K562 (cell line): Measurements from ENCODE around the gene DIS3L2. TPM values are rescaled to one million over a fixed set of nuclear protein-coding genes. Genes with fewer than 3 reads are reported as not detected.

ENCODE experiments used
- ATAC-seq: fragments of 200-7000 bp; cut with Tn5 transposase; 3 replicates; pipeline ENCODE4 v1.9.1; 2020; ENCODE audit warnings: moderate library complexity
- BruUV-seq: library from RNA; stranded (reverse); fragments of 400-500 nt; replicated peaks from 2 replicates; lab custom pipeline; 2021; lab: Mats Ljungman, UMichigan
- CTCF ChIA-PET: fragments of 300-600 bp; formaldehyde crosslinking; extraction: SDS; loops from one replicate; lab custom pipeline; 2021; ENCODE audit warnings: low intra/inter-chr PET ratio; lab: Yijun Ruan, JAX
- POLR2A ChIA-PET: fragments of 300-600, 350-650 bp; sonication (Branson Sonifier 250); formaldehyde crosslinking; extraction: SDS; loops from one replicate; lab custom pipeline; 2021; ENCODE audit warnings: antibody characterized with exemption, inconsistent platforms; lab: Yijun Ruan, JAX
- DNase-seq, 4 experiments: peaks; one replicate each; pipeline versions ENCODE4 v3.0.0 to v3.0.0-alpha.2; 2011 to 2018; ENCODE audit warnings: low spot score in 3 of 4, mixed read lengths in 3 of 4; ENCODE audit errors: extremely low read depth in 1 of 4
- FAIRE-seq: peaks from 2 replicates; lab custom pipeline; 2011; peaks lifted over from hg19 to GRCh38; lab: Jason Lieb, UNC
- H2AFZ ChIP-seq: 2 replicates; pipeline ENCODE4 v1.6.0; 2011; ENCODE audit warnings: low read depth, low read length, control low read depth, inconsistent platforms
- H3K27ac ChIP-seq: fragments of 200-600 bp; 3 replicates; pipeline ENCODE4 v1.8.0; 2011; ENCODE audit warnings: low read depth, mild to moderate bottlenecking, control low read depth, inconsistent platforms, low read length, moderate library complexity, mixed read lengths; ENCODE audit errors: extremely low read depth
- H3K27me3 ChIP-seq, 2 experiments: fragments of 300-600 bp in 1 of 2; 2 replicates in 1 of 2; 3 replicates in 1 of 2; pipeline versions ENCODE4 v1.6.0 to v1.8.0; 2011; ENCODE audit warnings: inconsistent platforms in 2 of 2, low read length in 2 of 2, mild to moderate bottlenecking in 1 of 2, mixed read lengths in 1 of 2, moderate library complexity in 1 of 2; ENCODE audit not compliant: control insufficient read depth in 2 of 2, insufficient read depth in 2 of 2
- H3K36me3 ChIP-seq: fragments of 300-600 bp; 3 replicates; pipeline ENCODE4 v1.8.0; 2011; ENCODE audit warnings: mild to moderate bottlenecking, low read length, inconsistent platforms; ENCODE audit not compliant: control insufficient read depth, insufficient read depth
- H3K4me1 ChIP-seq, 2 experiments: fragments of 200-600 bp in 1 of 2; replicated peaks in 1 of 2; 2 replicates in 1 of 2; 3 replicates in 1 of 2; pipeline versions ENCODE4 v1.5.1 to v1.8.0; 2011; ENCODE audit warnings: inconsistent platforms in 2 of 2, low read length in 2 of 2, mild to moderate bottlenecking in 1 of 2, mixed read lengths in 1 of 2, moderate library complexity in 1 of 2; ENCODE audit not compliant: control insufficient read depth in 2 of 2, insufficient read depth in 2 of 2
- H3K4me2 ChIP-seq: 2 replicates; pipeline ENCODE4 v1.6.1; 2011; ENCODE audit warnings: low read length, control low read depth, inconsistent platforms, mixed read lengths; ENCODE audit not compliant: insufficient read depth
- H3K4me3 ChIP-seq: fragments of 200-600 bp; sonication (generic), shearing (Covaris generic); 2 replicates; pipeline ENCODE4 v1.5.1; 2016; ENCODE audit warnings: control low read depth, inconsistent platforms
- H3K79me2 ChIP-seq: fragments of 200-600 bp; 3 replicates; pipeline ENCODE4 v1.8.0; 2011; ENCODE audit warnings: low read length, inconsistent platforms; ENCODE audit not compliant: control insufficient read depth, insufficient read depth
- H3K9ac ChIP-seq, 2 experiments: 2 replicates each; pipeline versions ENCODE4 v1.6.0 to v1.6.1; 2011; ENCODE audit warnings: low read depth in 2 of 2, low read length in 2 of 2, control low read depth in 1 of 2, inconsistent platforms in 1 of 2, mild to moderate bottlenecking in 1 of 2, mixed read lengths in 1 of 2; ENCODE audit not compliant: insufficient read depth in 1 of 2
- H3K9me1 ChIP-seq: one replicate; pipeline ENCODE4 v1.6.0; 2011; ENCODE audit warnings: inconsistent platforms, mild to moderate bottlenecking, low read length, moderate library complexity; ENCODE audit not compliant: control insufficient read depth, insufficient read depth
- H3K9me3 ChIP-seq: replicated peaks from 2 replicates; pipeline ENCODE4 v1.5.1; 2011; ENCODE audit warnings: low read depth, low read length, inconsistent platforms; ENCODE audit not compliant: control insufficient read depth, insufficient read depth
- H4K20me1 ChIP-seq: replicated peaks from 2 replicates; pipeline ENCODE4 v1.6.1; 2011; ENCODE audit warnings: low read length, inconsistent platforms, mixed read lengths; ENCODE audit not compliant: control insufficient read depth, insufficient read depth
- DIDO1 ChIP-seq: fragments of 450-650 bp; IDR thresholded peaks from 2 replicates; pipeline ENCODE4 v1.6.1; 2016; ENCODE audit warnings: low read depth, missing biosample characterization, missing genetic modification characterization
- ZNF311 ChIP-seq: fragments of 250-450 bp; sonication (Bioruptor Pico); IDR thresholded peaks from 2 replicates; pipeline ENCODE4 v1.4.0; 2020; ENCODE audit warnings: mild to moderate bottlenecking, moderate library complexity
- WGBS: fragments of 100-300 bp; shearing (Covaris generic); methylation state at CpG from one replicate; pipeline ENCODE4 v1.1.6; 2016; ENCODE audit warnings: low coverage, mixed read lengths; ENCODE audit not compliant: insufficient coverage; ENCODE audit errors: missing lambda C conversion rate; 5-methylcytosine and 5-hydroxymethylcytosine counted together
- in situ Hi-C: fragments of 300-500 bp; cut with MboI; formaldehyde crosslinking; loops from 4 replicates; pipeline ENCODE4 v1.15.0; 2018; ENCODE audit warnings: inconsistent platforms, mixed read lengths
- intact Hi-C: fragments of 100-400 bp; cut with micrococcal nuclease; formaldehyde crosslinking; loops from 2 replicates; pipeline ENCODE4 v1.14.2; 2022
- polyA plus RNA-seq, 8 experiments: library from polyadenylated mRNA; depleted of rRNA in 4 of 8; stranded (reverse) in 5 of 8; unstranded in 3 of 8; fragments of >200 nt; fragmentation: Nextera tagmentation in 2 of 8; fragmentation: Illumina TruSeq in 1 of 8; extraction: Ambion mirVana in 2 of 8; extraction: Trizol in 1 of 8; gene quantifications; 2 replicates each; pipeline versions ENCODE4 v1.2.1 to v1.2.3, GENCODE V29; 2011 to 2014; ENCODE audit warnings: inconsistent platforms in 1 of 8, missing spikeins in 1 of 8
- total RNA-seq, 7 experiments: library from RNA; depleted of rRNA in 6 of 7; stranded (reverse); fragments of >200 nt in 6 of 7; fragmentation: Illumina TruSeq in 2 of 7; extraction: Trizol in 2 of 7; gene quantifications; 2 replicates each; pipeline versions ENCODE4 v1.2.1 to v1.2.3, GENCODE V29; 2011 to 2021; ENCODE audit warnings: low replicate concordance in 1 of 7

DIS3L2 gene
- total and polyA plus RNA-seq, 9 of the 15 experiments (the other 6 are each of a cell fraction or from before 2014, with no cell fraction given), result 1.5 to 19.2 (median 11.2) TPM

GRCh38 chr2:232350804-232351685, 389.5 kb downstream of the DIS3L2 start:
- POLR2A ChIA-PET, result interaction anchor here (0.6 kb wide), 1 partner anchor 12 kb away, joined by 4 read pairs; no protein-coding TSS in a partner anchor
- Histone ChIP-seq H3K4me1 (no peaks in the 10 kb centered on the region; a peak in 1 of 5 replicates), H3K36me3 (no peaks in the 10 kb centered on the region), H3K79me2 (no peaks in the 10 kb centered on the region), H3K4me3 (no peak overlapping the region), H3K27me3 (peaks cover 0 to 55% of the 10 kb centered on the region in 2 experiments; a peak in 4 of 5 replicates), H3K4me2 (no peak overlapping the region), H3K9me3 (no peaks in the 10 kb centered on the region), H3K9ac (no peak overlapping the region), H4K20me1 (no peaks in the 10 kb centered on the region), H3K9me1 (no peaks in the 10 kb centered on the region), H3K27ac (no peak overlapping the region), H2AFZ (no peak overlapping the region)
- TF ChIP-seq ZNF311, result no peak
- no peak for TF ChIP-seq DIDO1
- no peak for ATAC-seq
- CTCF ChIA-PET, result no interaction called here
- intact Hi-C loops (no loop called here), in situ Hi-C loops (no loop called here)
- no TSS peak for BruUV-seq
- no peak for FAIRE-seq
- 16% methylated on average over 29 of the region's 76 CpGs for WGBS
- no peak for DNase-seq
